Cardiac ventricle fibroblast (primary cell): ENCODE measurements around the gene C16orf92. TPM values are rescaled to one million over a fixed set of nuclear protein-coding genes. Genes with fewer than 3 reads are reported as not detected.

ENCODE experiments used
- total RNA-seq: library from RNA; depleted of rRNA; stranded (reverse); fragments of >200 nt; gene quantifications from 2 replicates; pipeline ENCODE4 v1.2.3, GENCODE V29; 2015

C16orf92 gene, protein sequence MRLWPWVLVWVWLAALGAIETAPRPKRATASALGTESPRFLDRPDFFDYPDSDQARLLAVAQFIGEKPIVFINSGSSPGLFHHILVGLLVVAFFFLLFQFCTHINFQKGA
- not detected in 2 replicates for total RNA-seq

GRCh38 chr16:30022887-30023286, at the start of gene C16orf92:
TSS of gene C16orf92 (plus strand) at chr16:30023198. CDS start at chr16:30023341, 143 bp downstream.

DNA sequence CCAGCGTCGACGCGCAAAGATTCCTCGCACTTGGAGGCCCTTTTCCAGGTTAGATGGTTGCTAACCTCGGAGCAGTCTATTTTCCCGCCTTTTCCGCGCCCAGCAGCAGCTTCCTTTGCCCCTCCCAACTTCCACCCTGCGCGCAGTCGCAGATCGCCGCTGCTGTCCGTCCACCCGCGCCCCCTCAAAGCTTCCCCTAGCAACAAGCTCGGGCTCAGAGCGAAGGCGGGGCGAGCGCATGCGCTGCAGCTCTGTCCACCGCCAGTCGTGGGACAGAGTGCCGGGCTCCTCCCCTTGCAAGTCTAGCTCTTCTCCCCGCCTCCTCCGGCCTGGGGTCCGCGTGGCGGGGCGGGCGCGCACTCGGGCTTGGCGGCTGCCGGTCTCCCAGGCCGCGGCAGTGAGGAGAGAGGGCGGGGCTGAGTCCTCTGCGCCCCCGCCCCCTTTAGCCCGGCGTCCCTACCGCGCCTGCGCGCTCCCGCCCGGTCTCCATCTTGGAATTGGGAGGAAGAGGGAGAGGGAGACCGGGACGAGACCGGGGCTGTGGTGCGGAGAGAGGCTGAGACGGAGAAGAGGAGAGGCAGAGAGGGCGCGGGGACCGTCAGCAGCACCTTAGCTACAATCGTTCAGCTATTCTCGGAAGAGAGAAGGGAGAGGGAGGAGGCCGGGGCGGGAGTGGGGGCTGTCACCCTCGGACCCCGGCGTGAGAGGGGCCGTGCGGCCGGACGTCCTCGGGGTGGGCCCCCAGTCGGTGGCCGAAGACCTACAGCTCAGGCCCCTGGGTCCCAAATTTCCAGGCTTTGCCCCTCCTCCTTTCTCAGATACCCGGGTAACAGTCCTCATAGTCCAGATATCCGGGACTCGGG, 49.4 kb upstream of the C16orf92 start, which contains the start of gene TAOK2:
TSS of gene TAOK2 (plus strand) at position 485 of the 863 bp plus-strand sequence. CDS start 3,905 bp downstream, outside the sequence.

GRCh38 chr16:29995324-29995910, 27.6 kb upstream of the C16orf92 start, which contains the start of gene HIRIP3:
TSS of gene HIRIP3 (minus strand) at chr16:29995617. CDS start at chr16:29995605, 12 bp downstream.

DNA sequence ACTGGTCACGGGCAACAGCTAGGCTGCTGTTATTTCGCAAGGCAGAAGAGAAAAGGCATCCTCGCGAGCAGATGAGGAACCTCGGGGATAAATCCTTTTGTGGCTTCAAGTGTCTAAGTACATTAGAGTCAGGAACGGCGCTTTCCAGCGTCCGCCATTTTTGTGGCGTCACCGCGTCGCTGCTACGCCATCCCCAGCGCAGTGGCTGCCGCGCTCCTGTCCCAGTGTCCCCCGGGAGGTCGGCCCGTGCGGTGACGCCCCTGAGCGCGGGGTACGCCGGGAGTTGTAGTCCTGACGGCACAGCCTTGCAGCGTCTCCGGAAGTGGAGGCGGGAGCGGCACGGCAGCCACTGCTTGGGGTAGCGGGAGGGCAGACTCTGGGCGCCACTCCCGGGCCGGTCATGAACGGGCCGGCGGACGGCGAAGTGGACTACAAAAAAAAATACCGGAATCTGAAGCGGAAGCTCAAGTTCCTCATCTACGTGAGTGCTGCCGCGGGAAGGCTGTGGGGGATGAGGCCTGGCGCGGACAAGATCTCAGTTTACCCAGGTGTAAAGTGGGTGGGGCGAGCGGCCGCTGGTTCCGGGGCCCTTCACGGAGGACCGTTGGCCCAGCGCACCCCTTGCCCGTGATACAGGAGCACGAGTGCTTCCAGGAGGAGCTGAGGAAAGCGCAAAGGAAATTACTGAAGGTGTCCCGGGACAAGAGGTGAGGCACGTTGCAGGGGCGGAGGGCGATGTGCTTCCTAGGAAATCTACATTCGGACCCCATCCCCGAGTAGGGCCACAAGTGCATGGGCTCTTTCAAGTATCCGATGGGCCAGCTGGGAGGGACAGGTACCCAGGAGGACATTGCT, 26.9 kb upstream of the C16orf92 start, which contains the start of gene INO80E:
TSS of gene INO80E (plus strand) at position 331 of the 855 bp plus-strand sequence. CDS start at position 401, 70 bp downstream.

GRCh38 chr16:30010844-30011713, 11.9 kb upstream of the C16orf92 start, which contains the start of gene DOC2A:
TSS of gene DOC2A (minus strand) at chr16:30011027. CDS start at chr16:30010222, 805 bp downstream.

DNA sequence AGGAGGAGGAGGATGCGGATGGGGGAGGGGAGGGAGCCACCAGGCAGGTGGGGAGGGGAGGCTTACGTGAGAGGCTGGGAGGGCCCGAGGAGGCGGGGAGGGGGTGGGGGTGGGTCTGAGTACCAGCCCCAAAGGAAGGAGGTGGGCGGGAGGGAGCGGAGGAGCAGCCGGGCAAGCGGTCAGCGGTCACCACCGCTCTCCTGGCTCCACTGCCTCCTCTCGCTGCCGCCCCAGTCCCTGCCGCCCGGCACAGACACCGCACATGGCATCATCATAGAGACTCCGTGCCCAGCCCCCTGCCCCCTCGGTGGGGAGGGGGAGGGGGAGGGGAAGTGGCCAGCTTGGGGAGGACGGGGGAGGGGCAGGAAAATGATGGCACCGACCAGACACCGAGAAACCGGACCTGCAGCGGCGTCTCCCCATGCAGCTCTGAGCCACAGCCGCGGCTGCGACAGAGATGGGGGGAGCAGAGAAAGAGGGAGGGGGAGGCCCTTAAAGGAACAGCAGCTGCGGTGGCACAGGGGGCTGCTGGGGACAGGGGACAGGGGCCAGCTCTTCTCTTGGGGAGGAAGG, 7.9 kb downstream of the C16orf92 start, which contains the start of gene TLCD3B:
TSS of gene TLCD3B (minus strand) at position 431 of the 573 bp plus-strand sequence. CDS start 744 bp downstream, outside the sequence.

DNA sequence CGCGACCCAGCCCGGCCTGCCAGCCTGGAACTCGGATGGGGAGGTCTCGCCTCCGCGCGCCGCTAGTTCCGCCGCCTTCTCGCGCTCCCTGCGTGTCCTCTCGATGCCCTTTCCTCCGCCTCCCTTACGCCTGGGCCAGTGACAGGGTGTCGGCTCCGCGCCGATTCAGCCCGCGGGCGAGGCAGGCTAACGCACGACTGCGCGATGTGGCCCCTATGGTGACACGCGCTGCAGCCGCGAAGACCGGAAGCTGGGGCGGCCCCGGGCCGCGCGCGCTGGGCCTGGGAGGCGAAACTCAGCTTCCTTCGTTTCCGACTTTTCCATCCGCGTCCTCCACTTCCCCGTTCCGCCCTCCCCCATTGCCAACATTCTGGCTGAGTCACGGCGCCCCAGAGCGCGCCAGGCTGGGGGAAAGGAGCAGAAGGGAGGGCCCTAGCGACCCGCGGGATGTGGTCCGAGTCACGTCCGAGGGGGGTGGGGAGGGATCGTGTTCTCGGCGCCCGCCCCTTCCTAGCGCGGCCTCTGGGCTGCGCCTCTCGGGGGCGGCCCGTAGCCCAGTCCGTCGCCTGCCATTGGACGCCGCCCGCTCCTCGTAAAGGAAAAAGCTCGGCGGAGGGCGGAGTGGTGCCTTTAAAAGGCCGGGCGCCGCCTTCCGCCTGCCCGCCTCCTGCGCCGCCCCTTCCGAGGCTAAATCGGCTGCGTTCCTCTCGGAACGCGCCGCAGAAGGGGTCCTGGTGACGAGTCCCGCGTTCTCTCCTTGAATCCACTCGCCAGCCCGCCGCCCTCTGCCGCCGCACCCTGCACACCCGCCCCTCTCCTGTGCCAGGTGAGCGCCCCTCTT, 42.3 kb downstream of the C16orf92 start, which contains the start of gene ALDOA:
TSS of gene ALDOA (plus strand) at position 659 of the 841 bp plus-strand sequence. CDS start 1,138 bp downstream, outside the sequence.

Other genes with a start within 250 kb of the C16orf92 start
- not detected in 2 replicates for gene ZG16, start 244.9 kb upstream of the C16orf92 start, total RNA-seq
- gene KIF22, start 232.4 kb upstream of the C16orf92 start, total RNA-seq: 13.0 and 13.5 TPM in 2 replicates
- 95.2 and 108 TPM in 2 replicates for gene MAZ, start 216.7 kb upstream of the C16orf92 start, total RNA-seq
- 0.78 and 1.2 TPM in 2 replicates for gene PRRT2, start 211.0 kb upstream of the C16orf92 start, total RNA-seq
- gene PAGR1, start 207.0 kb upstream of the C16orf92 start, total RNA-seq: 25.6 and 29.2 TPM in 2 replicates
- gene MVP, start 202.7 kb upstream of the C16orf92 start, total RNA-seq: 224 and 249 TPM in 2 replicates
- gene CDIPT, start 160.0 kb upstream of the C16orf92 start, total RNA-seq: 102 and 110 TPM in 2 replicates
- gene SEZ6L2, start 123.6 kb upstream of the C16orf92 start, total RNA-seq: 43.9 and 57.2 TPM in 2 replicates
- gene ASPHD1, start 122.7 kb upstream of the C16orf92 start, total RNA-seq: 7.2 and 11.4 TPM in 2 replicates
- 5.7 and 9.7 TPM in 2 replicates for gene KCTD13, start 97.0 kb upstream of the C16orf92 start, total RNA-seq
- 104 and 105 TPM in 2 replicates for gene TMEM219, start 61.1 kb upstream of the C16orf92 start, total RNA-seq
- 32.1 and 33.8 TPM in 2 replicates for gene TAOK2, start 49.3 kb upstream of the C16orf92 start, total RNA-seq
- 6.9 and 9.7 TPM in 2 replicates for gene HIRIP3, start 27.6 kb upstream of the C16orf92 start, total RNA-seq
- 30.0 and 58.5 TPM in 2 replicates for gene INO80E, start 27.0 kb upstream of the C16orf92 start, total RNA-seq
- gene DOC2A, start 12.2 kb upstream of the C16orf92 start, total RNA-seq: not detected in 2 replicates
- not detected in 2 replicates for gene TLCD3B, start 8.1 kb downstream of the C16orf92 start, total RNA-seq
- 1,739 and 1,751 TPM in 2 replicates for gene ALDOA, start 42.6 kb downstream of the C16orf92 start, total RNA-seq
- 50.5 and 56.4 TPM in 2 replicates for gene PPP4C, start 52.8 kb downstream of the C16orf92 start, total RNA-seq
- gene TBX6, start 68.7 kb downstream of the C16orf92 start, total RNA-seq: 0.37 TPM in 1 of 2 replicates, not detected in the other
- gene YPEL3, start 73.0 kb downstream of the C16orf92 start, total RNA-seq: 60.6 and 79.3 TPM in 2 replicates
- gene GDPD3, start 90.3 kb downstream of the C16orf92 start, total RNA-seq: 0.64 and 1.00 TPM in 2 replicates
- 47.0 and 60.8 TPM in 2 replicates for gene MAPK3, start 100.0 kb downstream of the C16orf92 start, total RNA-seq
- 0.15 and 1.3 TPM in 2 replicates for gene CORO1A, start 160.4 kb downstream of the C16orf92 start, total RNA-seq
- 53.6 and 86.3 TPM in 2 replicates for gene BOLA2B, start 170.5 kb downstream of the C16orf92 start, total RNA-seq
- gene SLX1A, start 170.7 kb downstream of the C16orf92 start, total RNA-seq: 21.6 and 25.5 TPM in 2 replicates
- gene SULT1A3, start 176.1 kb downstream of the C16orf92 start, total RNA-seq: 2.9 and 14.1 TPM in 2 replicates
- 1.7 and 2.1 TPM in 2 replicates for gene NPIPB13, start 225.3 kb downstream of the C16orf92 start, total RNA-seq